Activated CD4-positive, alpha-beta T cell treated with anti-CD3 and anti-CD28 coated beads, Interleukin-2, Interleukin-6, amounts not matched to agents 100 ng/mL and 50 ng/mL, durations not matched to agents 16 hours and 8 hours (primary cell): ENCODE results near the gene HS6ST1.
"Not testable (repeated sequence)": the region's sequence is repeated elsewhere in the genome, so short reads cannot be mapped to it uniquely, and the experiment has no call there.

Source experiments
- DNase-seq: peaks from one replicate; pipeline ENCODE4 v3.0.0-alpha.2; 2020

Gene HS6ST1

DNA sequence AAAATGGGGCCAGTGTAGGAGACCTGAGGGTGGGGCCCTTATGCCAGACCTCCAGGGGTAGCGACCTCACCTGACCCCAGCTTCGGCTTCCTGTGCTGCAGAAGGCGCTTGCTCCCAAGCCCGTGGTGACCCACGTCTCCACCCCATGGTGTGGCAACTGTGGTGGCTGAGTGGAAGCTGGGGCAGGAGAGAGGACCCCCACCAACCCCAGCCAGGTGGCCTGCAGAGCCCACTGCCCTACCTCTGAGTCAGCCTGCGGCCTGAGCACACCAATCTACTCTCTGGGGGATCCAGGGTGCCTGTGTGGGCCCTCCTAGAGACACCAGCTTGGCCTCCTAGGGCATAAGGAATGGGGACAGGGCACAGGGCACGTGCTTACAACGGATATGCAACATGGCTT is 52.2 kb downstream of the HS6ST1 start:
- DNase-seq: not testable (repeated sequence)

DNA sequence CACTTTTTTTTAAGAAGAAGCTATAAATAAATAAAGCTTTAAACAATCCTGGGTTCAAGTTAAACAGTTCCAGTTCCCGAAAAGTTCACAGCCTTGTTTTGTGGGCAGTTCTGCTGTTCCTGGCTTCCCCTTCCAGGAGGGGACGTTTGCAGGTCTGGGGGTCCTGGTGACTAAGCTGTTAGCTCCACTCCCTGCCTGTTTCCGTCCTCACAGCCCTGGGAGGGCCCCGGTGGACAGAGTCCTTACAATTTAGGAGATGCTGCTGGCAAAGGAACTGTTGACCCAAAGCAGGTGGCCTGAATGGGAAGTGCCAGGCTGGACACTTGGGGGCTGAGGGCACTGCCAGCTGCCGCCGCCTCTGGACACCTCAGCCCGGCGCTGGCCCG is 53.1 kb downstream of the HS6ST1 start:
- DNase-seq: not testable (repeated sequence)

DNA sequence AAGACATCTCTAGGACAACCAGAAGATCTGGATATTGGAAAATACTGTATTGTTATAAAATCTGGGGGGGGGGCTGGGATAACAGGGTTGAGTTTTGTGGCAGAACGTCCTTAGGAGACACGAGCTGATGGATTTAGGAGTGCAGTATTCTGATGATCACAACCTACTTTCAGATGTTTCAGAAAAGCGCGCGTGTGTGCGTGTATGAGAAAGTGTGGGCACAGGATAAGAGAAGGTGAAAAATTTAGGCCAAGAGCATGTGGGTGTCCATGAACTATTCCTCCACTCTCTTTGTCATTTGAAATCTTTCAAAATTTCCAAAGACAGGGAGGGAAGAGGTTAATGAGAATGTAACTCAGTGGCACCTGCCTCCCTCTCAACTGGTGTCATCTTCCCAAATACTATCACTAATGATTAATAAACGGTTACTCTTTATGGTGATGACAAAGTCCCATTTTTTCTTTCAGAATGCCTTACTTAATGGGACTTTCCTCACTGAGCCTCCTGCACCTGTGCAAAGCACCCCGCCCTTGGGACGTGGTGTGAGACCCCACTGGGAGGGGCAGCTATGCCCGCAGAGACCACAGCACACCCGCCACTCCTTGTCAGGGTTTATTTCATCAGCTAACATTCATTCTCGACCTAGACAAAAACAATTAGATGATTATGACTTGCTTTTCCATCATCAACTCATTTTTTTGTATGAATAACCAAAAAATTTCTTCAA is 53.6 kb downstream of the HS6ST1 start:
- DNase-seq: no peak

DNA sequence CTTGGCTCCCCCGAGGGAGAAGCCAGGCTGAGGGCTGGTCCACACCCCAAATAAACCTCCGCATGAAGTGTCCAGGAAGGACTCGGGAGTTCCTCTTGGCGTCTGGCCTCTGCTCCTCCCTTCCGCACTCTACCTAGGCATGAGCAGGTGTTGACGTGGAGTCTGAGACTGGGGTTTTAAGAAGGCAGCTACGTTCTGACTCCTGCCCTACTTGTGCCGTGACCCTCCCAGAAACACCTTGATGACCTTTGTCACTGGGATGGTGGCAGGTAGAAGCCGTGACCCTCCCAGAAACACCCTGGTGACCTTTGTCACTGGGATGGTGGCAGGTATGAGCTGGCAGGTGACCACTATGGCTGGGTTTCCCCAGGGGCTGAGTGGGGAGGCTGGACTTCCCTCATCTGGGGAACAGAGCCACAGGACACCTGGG is 54.8 kb downstream of the HS6ST1 start:
- no peak for DNase-seq

DNA sequence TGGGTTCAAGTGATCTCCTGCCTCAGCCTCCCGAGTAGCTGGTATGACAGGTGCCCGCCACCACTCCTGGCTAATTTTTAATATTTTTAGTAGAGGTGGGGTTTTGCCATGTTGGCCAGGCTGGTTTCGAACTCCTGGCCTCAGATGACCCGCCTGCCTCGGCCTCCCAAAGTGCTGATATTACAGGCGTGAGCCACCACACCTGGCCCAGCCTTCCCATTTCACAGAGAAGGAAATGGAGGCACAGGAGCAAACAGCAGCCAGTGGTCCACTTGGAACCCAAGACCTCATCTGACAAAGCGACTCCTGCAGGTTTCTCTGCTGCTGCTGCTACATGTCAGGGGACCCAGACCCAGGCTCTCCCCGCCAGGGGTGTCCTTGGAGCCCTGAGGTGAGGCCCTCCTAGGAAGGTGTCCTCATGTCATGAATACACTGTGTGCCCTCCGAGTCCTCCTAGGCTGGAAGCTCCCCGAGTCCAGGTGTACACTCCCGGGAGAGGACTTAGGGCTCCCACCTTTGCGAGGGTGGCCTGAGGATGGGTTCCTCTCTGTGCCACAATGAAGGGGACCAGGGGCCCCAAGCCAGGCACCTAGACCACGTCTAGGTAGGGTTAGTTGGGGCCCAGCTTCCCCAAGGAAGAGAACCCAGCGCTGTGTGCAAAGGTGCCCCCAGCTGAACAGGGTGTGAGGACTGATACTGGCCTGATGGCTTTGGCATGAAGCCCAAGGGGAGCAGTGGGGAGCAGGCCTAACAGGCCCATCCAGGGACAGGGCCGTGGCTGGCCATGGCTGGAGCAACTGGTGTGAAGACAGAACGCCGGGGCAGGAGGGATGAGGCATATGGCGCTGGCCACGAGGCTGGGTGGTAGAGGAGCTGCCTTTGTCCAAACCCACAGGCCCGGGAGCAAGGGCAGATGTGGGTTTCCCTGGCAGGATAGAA is 56.1 kb downstream of the HS6ST1 start:
- no peak for DNase-seq

DNA sequence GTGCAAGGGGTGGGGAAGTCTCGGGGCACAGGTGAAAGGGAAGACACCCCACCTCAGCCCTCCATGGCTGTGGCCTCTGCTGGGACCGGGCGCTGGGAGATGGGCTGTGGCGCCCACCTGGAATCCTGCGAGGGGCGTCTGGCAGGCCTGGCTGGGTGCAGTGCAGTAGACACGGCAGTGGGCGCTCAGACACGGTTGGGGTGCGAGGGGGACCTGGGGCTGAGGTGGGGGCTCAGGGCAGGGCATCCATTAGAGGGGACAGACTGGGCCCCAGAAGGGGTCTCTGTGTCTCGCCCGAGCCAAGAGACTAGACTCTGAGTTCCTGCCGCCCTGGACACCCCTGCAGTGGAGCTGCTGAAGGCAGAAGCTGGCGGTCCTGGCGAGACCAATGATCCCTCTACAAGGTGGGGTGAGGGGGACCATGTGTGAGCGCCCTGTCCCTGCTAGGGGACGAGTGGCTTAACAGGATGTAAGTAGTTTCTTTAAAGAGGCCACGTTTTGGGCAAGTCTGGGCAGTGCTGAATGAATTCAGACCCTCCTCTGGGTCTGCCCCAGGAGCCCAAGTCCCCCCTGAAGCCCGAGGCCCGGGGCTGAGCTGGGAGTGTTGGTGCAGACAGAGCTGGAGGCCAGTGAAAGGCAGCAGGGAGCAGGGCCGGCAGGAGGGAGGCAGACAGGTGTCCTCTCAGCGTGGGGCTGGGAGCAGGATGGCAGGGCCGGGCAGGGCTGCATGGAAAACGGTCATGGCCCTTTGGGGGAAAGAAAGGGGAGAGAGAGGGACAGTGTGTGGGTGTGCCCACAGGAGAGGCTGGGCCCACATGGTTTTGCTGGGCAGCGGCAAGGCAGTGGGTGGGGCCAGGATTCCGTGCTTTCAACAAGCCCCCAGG is 57.2 kb downstream of the HS6ST1 start:
- no peak for DNase-seq

DNA sequence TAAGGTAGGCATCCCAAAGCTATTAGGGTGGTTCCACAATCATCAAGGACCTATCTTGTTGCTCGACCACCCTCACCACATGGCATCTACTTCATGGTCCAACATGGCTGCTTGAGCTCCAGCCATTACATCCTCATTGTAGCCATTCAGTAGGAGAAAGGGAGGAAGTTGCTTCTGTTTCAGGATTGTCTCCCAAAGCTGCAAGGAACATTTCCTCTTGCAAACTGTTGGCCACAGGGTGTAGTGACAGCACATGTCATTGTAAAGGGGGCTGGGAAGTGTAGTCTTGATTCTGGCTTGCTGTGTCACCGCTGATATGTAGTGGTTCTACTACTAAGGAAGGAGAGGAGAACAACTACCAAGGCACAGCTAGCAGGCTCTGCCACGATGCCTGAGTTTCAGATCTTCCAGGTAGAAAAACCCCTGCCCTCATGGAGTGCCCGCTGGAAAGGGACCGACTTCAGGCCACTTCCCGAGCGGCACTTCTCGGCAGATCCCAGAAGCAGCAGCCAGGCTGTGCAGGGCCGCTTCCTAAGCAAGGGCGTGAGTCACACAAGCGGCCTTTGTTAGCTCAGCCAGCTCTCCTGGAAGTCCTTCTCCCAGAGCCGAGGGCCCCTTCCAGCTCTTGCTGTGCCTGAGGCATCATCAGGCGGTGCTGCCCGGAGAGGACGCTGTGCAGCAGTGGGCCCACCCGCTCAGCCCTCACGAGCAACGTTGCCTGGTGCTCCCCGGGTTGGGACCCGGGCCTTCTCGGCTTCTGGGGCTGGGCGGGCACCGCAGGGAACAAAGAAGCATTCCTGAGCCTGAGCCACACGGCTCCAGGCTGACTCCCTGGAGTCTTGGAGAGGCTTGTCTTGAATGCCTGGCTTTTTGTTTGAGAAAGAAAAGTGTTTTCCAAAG is 58.2 kb downstream of the HS6ST1 start:
- DNase-seq: no peak

DNA sequence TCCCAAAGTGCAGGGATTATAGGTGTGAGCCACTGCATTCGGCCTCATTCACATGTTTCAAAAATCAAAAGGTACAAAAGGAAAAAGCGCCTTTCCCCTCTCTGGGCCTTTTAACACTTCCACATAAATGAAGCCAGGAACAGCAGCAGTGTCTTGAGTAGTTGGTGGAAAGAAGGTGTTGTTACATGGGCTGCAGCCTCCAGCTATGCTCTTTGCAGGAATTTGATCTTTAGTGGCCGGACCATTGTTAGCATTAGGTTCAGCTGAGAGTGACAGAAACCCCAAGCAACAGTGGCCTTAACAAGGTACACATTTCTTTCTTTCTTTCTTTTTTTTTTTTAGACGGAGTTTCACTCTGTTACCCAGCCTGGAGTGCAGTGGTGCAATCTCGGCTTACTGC is 59.1 kb downstream of the HS6ST1 start:
- no peak for DNase-seq

DNA sequence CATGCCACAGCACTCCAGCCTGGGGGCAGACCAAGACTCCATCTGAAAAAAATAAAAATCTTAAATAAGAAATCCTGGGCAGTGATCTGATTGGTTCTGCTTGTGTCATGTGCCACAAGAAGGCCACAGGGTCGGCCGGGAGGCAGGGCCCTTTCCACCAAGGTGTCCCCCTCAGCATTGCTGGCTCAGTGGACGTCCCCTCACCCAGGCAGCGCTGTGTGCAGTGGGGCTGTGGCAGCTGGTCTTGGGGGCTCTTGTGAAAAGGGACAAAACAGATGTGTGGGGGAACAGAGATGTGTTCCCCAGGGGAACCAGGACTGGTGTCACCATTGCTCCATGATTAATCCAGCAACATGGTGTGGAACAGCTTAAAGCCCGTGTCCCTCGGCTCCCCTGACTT is 60.5 kb downstream of the HS6ST1 start:
- DNase-seq: no peak

DNA sequence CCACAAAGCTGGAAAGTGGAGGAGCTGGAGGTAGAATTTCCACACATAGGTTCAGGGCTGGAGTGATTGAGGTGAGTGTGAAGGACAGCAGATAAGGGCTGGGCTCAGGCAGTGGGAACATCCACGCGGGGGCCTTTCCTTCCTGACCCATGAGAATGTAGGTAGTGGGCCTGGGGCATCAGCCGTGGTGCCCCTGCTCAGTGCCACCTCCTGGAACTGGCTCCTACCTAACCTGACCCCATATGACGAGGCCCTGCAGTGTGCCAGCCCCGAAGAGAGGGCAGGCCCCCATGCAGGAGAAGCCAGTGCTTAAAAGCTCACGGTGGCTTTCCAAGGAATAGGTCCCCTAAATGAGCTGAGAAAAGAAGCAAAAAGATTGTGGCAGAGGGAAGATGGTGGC is 66.2 kb downstream of the HS6ST1 start:
- DNase-seq: no peak

DNA sequence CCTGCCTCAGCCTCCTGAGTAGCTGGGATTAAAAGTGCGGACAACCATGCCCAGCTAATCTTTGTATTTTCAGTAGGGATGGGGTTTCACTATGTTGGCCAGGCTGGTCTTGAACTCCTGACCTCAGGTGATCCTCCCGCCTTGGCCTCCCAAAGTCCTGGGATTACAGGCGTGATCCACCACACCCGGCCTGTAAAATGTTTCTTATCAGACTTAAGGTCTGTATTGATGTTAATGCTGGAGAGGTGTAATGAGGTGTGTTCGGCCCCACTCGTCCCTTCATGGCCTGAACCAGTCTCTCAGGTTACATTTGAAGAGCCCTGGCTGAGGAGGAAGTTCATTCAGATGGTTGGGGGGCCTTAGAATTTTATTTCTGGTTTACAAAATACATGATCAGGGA is 66.6 kb downstream of the HS6ST1 start:
- DNase-seq: not testable (repeated sequence)

DNA sequence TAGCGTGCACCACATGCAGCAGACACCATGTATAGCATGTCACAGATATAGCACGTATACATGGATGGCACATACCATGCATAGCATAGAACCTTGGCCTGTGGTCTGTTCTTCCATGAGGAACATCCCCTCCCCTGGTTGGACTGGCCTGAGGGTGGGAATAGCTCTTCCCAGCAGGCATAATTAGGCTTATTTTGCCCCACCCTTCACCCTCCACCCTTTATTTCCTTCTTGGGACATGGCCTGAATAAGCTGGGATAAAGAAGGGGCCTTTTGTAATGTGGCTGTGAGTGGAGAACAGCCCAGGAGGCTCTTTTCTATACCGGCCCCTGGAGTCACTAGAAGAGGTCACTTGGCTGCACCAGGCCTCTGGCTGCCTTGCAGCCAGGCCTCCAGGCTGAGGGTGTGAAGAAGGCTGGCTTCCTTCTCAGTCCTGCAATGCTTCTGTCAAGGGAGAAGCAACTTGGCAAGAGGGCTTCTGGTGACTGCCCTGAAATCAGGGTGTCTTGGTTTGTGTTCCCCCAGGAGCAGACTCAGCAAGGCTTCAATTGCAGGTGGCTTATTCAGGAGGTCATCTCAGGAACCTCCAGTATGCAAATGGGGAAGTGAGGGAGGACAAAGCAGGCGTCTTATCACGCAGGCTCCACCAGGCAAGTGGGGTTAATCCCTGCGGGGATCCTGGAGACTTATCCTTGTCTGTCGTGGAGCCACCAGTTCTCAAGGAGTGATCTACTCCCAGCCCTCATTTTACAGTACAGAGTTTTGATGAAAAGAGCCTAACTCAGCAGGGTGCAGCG is 68.2 kb downstream of the HS6ST1 start:
- no peak for DNase-seq

DNA sequence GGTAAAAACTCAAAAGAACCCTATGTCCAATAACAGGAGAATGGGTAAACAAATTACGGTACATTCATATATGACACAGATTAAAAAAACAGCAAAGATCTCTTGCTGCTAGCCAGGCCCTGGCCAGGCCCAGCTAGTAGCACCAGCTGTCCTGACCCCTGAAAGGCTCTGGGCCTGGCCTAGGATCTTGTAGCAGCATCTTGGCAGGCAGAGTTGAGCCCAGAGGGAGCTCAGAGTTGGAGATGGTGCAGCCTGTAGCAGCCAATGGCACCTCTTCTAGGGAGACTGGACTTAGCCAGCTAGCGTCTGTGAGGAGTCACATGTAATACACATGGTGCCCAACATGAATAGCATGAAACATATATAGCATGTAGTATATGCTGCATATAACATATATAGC is 69.1 kb downstream of the HS6ST1 start:
- DNase-seq: no peak

DNA sequence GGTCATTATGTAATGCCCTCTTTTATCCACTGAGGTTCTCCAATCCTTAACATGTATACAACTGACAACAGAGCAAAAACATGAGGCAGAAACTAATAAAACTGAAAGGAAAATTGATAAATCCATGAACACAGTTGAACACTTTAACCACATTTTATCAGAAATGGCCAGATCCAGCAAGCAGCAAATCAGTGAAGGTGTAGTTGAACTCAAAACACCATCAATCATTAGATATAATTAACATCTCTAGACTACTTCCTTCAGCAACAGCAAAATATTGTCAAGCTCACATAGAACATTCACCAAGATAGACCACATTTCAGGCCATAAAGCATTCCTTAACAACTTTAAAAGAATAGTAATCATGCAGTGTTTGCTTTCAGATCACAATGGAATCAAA is 72.9 kb downstream of the HS6ST1 start:
- DNase-seq: no peak

DNA sequence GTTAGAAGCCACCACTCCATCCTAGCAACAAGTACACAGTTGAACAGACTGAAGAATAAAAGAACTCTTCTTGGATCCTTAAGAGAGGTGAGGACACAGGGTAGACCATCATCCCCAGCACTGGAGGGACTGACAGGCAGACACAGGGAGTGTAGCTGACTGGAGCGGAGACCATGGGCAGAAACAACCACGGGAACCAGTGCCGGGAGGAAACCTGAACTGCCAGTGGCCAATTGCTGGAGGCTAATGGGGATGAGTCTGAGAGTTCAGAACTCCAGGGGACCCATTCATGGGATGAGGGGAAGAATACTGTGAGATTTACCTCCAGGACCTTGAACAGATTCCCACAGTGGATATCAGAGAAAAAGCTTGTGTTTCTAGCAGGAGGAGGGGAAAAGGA is 76.8 kb downstream of the HS6ST1 start:
- no peak for DNase-seq

DNA sequence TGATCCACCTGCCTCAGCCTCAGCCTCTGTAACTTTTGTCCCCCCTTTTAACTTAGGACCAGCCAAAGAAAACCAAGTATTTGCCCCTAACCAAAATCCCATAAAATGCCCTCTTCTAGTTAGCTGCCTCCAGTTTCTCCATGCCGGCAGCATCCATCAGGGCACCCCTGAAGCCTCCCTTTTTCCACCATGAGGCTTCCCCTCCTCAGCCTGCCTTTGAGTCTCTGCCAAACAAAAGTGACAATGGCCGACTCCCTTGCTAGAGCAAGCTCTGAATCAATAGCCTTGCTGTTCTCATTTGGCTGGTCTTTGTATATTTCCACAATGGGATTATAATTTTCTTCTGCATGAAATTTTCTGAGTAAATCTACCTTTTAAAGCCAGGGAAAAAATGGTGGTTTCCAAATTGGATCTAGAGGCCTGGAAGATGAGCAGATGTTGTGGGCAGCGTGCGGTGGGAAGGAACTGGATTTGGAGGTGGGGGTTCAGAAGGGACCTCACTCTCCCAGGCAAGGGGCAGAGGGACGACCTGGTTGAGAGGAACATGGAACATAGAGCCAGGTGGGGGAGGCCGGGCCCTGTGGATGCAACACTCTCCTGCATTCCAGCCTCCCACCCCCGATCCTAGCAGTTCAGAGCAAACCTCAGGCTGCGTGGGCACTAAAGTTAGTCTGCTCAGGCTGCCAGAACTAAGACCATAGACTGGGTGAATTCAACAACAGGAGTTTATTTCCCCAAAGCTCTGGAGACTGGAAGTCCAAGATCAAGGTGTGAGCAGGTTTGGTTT is 80.6 kb downstream of the HS6ST1 start:
- DNase-seq: no peak

DNA sequence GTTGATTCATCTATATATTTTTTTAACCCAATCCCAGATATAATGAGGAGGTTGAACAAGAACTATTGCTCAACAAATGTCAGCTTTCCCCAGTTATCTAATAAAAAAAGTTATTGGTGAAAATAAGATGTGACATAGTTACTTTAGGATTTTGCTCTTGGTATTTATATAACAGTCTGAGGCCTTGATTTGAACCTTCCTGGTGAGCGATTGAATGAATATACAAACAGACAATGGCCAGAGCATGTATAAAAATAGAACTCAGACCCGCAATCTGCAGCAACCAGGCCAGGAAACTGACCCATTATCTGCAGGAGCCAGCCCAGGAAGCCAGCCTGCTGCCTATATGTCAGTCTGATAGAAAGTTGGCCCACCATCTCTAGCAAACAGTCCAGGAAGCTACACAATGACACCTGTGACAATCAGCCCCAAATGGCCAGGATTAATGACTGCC is 81.6 kb downstream of the HS6ST1 start:
- no peak for DNase-seq

DNA sequence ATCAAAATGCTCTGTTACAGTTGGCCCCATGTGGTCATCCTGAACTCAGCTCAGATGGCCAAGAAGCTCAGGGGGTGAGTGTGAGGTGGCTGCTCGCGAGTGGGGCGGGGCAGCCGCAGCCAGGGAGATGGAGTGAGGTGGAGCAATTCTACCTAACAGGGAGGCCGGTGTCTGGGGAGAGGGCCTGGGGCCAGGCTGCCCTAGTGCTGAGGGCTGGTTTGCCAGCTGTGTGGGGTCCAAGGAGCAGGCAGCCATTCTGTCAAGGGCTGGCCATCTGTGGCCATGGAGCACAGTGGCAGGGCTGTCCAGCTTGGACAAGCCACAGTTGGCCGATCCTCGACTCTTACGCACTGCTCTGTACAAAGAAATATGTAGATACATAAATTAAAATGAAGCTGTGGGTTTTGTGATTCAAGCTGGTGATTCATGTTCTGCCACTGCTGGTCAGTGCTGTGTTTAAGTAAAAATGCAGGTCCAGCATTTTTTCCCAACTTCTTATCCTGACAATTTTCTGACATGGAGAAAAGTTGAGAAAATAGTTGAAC is 82.1 kb downstream of the HS6ST1 start:
- no peak for DNase-seq

DNA sequence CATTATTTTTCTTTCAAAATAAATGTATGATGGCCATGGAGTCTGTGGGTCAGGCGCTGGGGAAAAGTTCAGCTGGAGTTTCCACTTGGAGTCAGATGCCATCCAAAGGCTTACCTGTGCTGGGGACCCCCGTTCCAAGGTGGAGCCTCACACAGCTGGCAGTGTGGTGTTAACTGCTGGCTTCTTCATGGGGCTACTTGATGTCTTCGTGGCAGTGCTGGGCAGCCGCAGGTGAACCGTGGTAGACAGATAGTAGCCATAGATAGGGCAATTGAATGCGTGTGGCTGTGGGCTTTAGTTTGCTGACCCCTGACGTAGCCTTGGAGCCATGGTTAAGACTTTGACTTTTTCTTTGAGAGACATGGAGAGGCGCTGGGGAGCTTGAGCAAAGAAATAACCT is 83.1 kb downstream of the HS6ST1 start:
- DNase-seq: no peak

DNA sequence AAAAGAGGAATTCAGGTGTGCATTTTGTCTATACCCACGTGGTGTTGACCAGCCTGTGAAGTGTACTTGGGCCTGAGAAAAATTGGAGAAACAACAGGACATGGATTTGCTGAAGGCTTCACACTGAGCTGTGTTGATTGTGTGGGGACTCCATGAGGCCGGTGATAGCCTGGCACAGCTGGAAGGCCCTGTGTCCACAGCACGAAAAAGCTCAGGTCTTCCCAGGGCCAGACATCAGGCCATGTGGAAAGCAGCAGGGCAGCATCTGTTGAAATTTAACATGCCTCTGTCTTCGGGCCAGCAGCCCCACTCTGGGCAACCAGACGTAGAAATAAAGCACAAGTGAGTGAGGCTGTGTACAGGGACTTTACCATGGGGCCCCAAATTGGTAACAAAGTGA is 84.1 kb downstream of the HS6ST1 start:
- no peak for DNase-seq
